ENCODE data around the gene RGS3.

The RGS3 gene

DNA sequence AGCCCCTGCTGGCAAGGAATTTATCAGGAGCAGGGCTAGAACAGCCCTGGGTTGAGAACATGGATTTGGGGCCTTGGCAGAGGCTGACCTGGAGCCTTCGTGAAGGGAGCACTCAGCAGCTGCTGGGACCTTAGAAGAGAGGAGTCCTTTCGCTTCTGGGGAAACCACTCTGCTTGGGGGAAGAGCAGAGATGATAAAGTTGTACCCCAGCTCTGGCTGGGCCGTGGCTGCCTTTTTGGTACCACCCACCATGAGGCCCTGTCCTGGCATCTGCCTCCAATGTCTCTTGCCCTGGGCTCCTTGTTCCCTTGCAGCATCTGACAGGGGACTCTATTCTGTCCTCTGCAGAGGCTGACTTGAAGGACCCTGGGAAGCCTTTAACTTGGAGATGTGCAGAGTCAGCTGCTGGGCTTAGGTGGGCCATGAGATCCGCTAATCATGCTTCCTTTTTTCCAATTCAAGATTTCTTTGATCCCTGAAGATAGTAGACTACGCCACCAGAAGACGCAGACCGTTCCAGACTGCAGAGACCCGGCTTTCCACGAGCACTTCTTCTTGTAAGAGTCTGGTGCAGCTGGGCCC, 20.2 kb downstream of the RGS3 start:
- no peak overlapping the region for H3K4me3 ChIP-seq (ENCODE audit: low read depth, low read length)
- no peaks in the 10 kb centered on the region for H3K9me3 ChIP-seq (ENCODE audit: control insufficient read depth, insufficient read depth, low read depth, low read length)
- peaks cover 5% of the 10 kb centered on the region; the same call in 1 of the 2 replicates for H3K4me1 ChIP-seq (ENCODE audit: control insufficient read depth, insufficient read depth, low read length)
- TF ChIP-seq FEZF1 (tag by site-specific recombination; IDR thresholded peaks at IDR 0.05) (no peak), ZFP37 (tag by site-specific recombination; IDR thresholded peaks at IDR 0.05) (no peak), SCRT2 (tag by site-specific recombination; IDR thresholded peaks at IDR 0.05) (no peak), ZNF658 (tag by site-specific recombination; IDR thresholded peaks at IDR 0.05) (no peak), ZNF585B (tag by site-specific recombination; IDR thresholded peaks at IDR 0.05) (no peak)
- CTCF ChIA-PET: interaction anchor here (0.6 kb wide), 1 partner anchor 21 kb away, joined by 3 read pairs; no protein-coding TSS in a partner anchor
- POLR2A ChIA-PET: interaction anchor here (0.6 kb wide), 3 partner anchors 22 to 45 kb away, joined by 3 to 8 read pairs (median 4); no protein-coding TSS in a partner anchor
- H3K36me3 ChIP-seq (ENCODE audit: control insufficient read depth in 2 of 2, insufficient read depth in 1 of 2, low read length in 2 of 2): no peaks in the 10 kb centered on the region
- H3K27ac ChIP-seq (ENCODE audit: extremely low read depth, low read depth, low read length): no peak overlapping the region

DNA sequence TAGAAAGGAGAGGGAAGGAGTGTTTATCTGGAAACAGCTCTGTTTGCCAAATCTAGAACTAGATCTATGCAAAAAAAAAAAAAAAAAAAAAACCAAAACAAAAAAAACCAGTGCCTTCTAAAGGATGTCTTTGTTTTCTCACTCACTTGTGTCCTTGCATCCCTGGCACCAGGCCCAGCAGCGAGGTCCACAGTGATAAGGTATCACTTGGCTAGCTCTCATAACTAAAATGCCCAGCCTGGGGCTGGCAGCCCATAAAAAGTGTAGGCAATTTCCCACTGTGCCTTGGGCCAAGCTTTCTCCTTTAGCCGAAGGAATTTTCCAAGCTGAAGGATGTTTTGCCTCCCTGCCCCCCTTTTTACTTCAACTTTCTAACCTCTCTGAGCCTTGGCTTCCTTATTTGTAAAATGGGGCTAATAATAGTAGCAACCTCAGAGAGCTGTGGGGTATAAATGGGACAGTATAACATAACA, 20.8 kb downstream of the RGS3 start:
- POLR2A ChIA-PET: interaction anchor here (0.6 kb wide), 3 partner anchors 23 to 44 kb away, joined by 3 to 8 read pairs (median 4); no protein-coding TSS in a partner anchor
- H3K4me1 ChIP-seq (ENCODE audit: control insufficient read depth, insufficient read depth, low read length): peaks cover 5% of the 10 kb centered on the region; the same call in 1 of the 2 replicates
- no peak overlapping the region for H3K27ac ChIP-seq (ENCODE audit: extremely low read depth, low read depth, low read length)
- CTCF ChIA-PET: no interaction called here
- no peaks in the 10 kb centered on the region for H3K36me3 ChIP-seq (ENCODE audit: control insufficient read depth in 2 of 2, insufficient read depth in 1 of 2, low read length in 2 of 2)
- no peaks in the 10 kb centered on the region for H3K9me3 ChIP-seq (ENCODE audit: control insufficient read depth, insufficient read depth, low read depth, low read length)
- no peak overlapping the region for H3K4me3 ChIP-seq (ENCODE audit: low read depth, low read length)
- peak; percentile 55; the same call in 1 of the 2 replicates for TF ChIP-seq ZNF362 (tag by site-specific recombination; IDR thresholded peaks at IDR 0.05)
- TF ChIP-seq, protein P1, sequence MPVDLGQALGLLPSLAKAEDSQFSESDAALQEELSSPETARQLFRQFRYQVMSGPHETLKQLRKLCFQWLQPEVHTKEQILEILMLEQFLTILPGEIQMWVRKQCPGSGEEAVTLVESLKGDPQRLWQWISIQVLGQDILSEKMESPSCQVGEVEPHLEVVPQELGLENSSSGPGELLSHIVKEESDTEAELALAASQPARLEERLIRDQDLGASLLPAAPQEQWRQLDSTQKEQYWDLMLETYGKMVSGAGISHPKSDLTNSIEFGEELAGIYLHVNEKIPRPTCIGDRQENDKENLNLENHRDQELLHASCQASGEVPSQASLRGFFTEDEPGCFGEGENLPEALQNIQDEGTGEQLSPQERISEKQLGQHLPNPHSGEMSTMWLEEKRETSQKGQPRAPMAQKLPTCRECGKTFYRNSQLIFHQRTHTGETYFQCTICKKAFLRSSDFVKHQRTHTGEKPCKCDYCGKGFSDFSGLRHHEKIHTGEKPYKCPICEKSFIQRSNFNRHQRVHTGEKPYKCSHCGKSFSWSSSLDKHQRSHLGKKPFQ (tag by site-specific recombination; IDR thresholded peaks at IDR 0.05): no peak

- H3K4me3 ChIP-seq (ENCODE audit: low read depth, low read length): no peak overlapping the region
- H3K27ac ChIP-seq (ENCODE audit: extremely low read depth, low read depth, low read length): no peak overlapping the region
- ChIA-PET POLR2A (no interaction called here), CTCF (no interaction called here)
- H3K4me1 ChIP-seq (ENCODE audit: control insufficient read depth, insufficient read depth, low read length): peaks cover 5% of the 10 kb centered on the region; the same call in 1 of the 2 replicates
- H3K36me3 ChIP-seq (ENCODE audit: control insufficient read depth in 2 of 2, insufficient read depth in 1 of 2, low read length in 2 of 2): no peaks in the 10 kb centered on the region
- TF ChIP-seq KLF17 (tag by site-specific recombination; IDR thresholded peaks at IDR 0.05): no peak
- TF ChIP-seq ZNF549 (tag by site-specific recombination; IDR thresholded peaks at IDR 0.05): no peak
- TF ChIP-seq ZBTB7A (tag by site-specific recombination; IDR thresholded peaks at IDR 0.05; ENCODE audit: low read depth): no peak
- TF ChIP-seq ZFP41 (tag by site-specific recombination; IDR thresholded peaks at IDR 0.05; ENCODE audit: borderline replicate concordance): no peak
- TF ChIP-seq ZBTB17 (tag by site-specific recombination; IDR thresholded peaks at IDR 0.05): no peak
- TF ChIP-seq SCRT2 (tag by site-specific recombination; IDR thresholded peaks at IDR 0.05): no peak
- TF ChIP-seq, protein P2, sequence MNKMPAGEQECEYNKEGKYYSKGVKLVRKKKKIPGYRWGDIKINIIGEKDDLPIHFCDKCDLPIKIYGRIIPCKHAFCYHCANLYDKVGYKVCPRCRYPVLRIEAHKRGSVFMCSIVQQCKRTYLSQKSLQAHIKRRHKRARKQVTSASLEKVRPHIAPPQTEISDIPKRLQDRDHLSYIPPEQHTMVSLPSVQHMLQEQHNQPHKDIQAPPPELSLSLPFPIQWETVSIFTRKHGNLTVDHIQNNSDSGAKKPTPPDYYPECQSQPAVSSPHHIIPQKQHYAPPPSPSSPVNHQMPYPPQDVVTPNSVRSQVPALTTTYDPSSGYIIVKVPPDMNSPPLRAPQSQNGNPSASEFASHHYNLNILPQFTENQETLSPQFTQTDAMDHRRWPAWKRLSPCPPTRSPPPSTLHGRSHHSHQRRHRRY (tag by site-specific recombination; IDR thresholded peaks at IDR 0.05): no peak
- TF ChIP-seq ZNF404 (tag by site-specific recombination; IDR thresholded peaks at IDR 0.05): no peak
- TF ChIP-seq ZNF140 (tag by site-specific recombination; IDR thresholded peaks at IDR 0.05): no peak
- TF ChIP-seq, protein P3, sequence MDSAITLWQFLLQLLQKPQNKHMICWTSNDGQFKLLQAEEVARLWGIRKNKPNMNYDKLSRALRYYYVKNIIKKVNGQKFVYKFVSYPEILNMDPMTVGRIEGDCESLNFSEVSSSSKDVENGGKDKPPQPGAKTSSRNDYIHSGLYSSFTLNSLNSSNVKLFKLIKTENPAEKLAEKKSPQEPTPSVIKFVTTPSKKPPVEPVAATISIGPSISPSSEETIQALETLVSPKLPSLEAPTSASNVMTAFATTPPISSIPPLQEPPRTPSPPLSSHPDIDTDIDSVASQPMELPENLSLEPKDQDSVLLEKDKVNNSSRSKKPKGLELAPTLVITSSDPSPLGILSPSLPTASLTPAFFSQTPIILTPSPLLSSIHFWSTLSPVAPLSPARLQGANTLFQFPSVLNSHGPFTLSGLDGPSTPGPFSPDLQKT (IDR thresholded peaks at IDR 0.05; ENCODE audit: borderline replicate concordance, low read depth, low read length): no peak
- TF ChIP-seq ZSCAN30 (tag by site-specific recombination; IDR thresholded peaks at IDR 0.05): no peak
- H3K9me3 ChIP-seq (ENCODE audit: control insufficient read depth, insufficient read depth, low read depth, low read length): no peaks in the 10 kb centered on the region
Measured at GRCh38 chr9:113485761-113486115, 22.2 kb downstream of the RGS3 start.

Measured in HEK293 (cell line).